ENCODE results near the gene LUC7L2.
A peak's percentile ranks its signal among the peaks of the same experiment; 100 is the strongest.
"Not testable (repeated sequence)": the region's sequence is repeated elsewhere in the genome, so short reads cannot be mapped to it uniquely, and the experiment has no call there.

The LUC7L2 gene, protein sequence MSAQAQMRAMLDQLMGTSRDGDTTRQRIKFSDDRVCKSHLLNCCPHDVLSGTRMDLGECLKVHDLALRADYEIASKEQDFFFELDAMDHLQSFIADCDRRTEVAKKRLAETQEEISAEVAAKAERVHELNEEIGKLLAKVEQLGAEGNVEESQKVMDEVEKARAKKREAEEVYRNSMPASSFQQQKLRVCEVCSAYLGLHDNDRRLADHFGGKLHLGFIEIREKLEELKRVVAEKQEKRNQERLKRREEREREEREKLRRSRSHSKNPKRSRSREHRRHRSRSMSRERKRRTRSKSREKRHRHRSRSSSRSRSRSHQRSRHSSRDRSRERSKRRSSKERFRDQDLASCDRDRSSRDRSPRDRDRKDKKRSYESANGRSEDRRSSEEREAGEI

DNA sequence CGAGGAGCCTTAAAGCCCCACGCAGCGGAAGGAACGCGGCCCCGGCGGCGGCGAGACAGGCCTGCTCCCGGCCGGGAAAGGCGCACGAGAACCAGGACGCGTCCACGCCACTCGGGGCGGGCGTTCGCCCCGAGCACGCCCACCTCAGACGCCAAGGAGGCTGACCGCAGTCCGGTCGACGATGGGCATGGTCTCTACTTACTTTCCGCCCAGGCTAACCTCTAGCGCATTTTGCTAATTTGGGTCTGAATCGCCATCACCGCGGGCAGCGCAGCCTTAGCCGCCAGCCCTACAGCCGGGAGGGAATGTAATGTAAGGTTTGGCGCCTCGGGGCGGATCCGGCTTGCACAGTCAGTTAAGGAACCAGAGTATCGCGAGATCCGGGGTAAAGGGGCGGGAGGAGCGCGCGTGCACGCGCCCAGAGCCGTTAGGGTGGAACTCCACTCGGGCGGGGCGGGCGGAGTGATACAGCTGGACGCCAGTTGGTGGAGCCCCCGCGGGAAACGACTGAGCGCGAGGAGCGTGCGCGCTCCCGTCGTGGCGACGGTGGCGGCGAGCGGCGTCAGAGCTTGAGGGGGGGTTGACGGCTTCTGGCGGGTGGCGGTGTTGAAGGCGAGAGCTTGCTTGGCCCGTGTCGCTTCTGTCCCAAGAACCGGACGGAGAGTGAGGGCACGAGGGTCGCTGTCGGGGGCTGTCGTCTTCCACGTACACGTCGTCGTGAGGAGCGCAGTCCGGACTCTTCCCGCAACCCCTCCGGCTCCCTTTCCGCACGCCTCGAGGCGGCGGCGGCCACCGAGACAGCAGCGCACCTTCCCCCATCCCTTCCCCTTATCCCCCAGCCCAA is at the start of gene LUC7L2:
TSS of gene LUC7L2 (plus strand) at position 529 of the 844 bp plus-strand sequence. CDS start 368 bp downstream, outside the sequence.
- DNase-seq (ENCODE audit: low read depth, low spot score): peak; percentile 97

DNA sequence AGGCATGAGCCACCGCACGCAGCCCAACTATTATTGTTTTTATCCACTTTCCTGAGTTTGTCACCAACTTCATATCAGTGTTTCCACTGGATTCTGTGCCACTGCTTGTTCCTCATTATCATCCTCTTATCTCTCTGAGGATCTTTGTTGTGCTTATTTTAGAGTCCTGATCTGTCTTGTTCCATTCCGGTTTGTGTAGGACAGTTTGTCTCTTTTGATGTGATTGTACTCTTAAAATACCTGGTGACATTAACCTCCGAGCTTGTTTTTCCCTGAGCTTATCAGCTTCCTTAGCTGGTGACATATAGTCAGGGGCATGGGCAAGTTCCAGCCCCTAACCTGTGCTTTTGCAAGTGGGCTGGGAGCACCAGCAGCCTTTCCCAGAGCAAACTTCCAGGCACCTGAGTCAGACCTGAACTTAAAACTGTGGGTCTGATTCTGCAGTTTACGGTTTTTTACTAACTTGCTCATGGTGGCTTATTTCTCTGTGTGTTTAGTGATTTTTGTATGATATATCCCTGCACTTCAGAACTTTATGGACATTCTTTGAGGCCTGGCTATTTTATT is 41.7 kb upstream of the LUC7L2 start:
- DNase-seq (ENCODE audit: low read depth, low spot score): no peak

DNA sequence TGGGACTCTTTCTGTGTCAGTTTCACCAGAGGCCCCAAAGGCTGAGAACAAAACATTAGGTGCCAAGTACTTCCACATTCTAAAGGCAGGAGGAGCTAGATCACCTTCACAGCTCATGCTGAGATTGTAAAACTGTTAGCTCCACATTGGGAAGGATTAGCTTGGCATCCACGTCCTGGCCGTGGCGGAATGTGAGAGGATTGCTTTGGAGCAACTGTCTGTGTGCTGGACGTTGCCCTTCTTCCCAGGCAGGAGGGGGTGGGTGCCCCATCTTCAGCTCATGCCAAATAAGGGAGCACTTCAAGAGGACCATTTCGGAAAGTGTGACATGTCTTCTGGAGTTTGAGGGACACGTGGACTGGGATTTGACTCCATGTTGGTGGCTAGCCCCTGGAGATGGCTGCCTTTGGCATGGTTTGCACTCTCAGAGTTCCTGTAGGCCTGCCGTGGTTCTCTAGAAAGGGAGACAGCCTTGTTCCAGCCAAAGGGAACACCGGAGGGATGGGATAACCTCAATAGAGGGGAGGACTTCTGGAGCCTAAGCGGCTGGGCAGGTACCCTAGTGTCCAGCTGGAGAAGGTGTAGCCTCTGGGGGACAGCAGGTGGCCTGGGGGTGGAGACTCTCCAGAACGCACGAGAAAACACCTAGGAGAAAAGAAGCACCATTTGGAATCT is 38.5 kb upstream of the LUC7L2 start:
- no peak for DNase-seq (ENCODE audit: low read depth, low spot score)

DNA sequence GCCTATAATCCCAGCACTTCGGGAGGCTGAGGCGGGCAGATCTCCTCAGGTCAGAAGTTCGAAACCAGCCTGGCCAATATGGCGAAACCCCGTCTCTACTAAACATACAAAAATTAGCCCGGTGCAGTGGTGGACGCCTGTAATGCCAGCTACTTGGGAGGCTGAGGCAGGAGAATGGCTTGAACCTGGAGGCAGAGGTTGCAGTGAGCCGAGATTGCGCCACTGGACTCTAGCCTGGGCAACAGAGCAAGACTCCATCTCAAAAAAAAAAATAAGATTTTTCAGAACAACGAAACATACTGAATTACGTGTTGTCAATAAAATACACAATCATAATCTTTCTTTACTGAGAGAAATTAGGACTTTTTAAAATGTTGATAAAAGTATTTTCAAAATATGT is 35.0 kb upstream of the LUC7L2 start:
- DNase-seq (ENCODE audit: low read depth, low spot score): not testable (repeated sequence)

DNA sequence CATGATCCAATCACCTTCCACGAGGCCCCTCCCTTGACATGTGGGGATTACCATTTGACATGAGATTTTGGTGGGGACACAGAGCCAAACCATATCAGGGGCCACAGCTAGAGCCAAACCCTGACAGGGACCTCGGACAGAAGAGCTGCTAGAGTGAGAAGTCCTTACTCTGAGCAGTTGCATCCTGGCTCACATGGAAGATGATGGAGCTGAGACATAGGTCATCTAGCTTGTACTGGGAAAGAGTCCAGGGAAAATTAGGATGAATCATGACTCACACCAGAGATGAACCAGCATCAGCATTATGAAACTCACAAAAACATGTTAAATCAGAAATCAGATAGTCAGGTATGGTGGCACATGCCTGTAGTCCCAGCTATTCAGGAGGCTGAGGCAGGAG is 31.3 kb upstream of the LUC7L2 start:
- DNase-seq (ENCODE audit: low read depth, low spot score): peak; percentile 4

DNA sequence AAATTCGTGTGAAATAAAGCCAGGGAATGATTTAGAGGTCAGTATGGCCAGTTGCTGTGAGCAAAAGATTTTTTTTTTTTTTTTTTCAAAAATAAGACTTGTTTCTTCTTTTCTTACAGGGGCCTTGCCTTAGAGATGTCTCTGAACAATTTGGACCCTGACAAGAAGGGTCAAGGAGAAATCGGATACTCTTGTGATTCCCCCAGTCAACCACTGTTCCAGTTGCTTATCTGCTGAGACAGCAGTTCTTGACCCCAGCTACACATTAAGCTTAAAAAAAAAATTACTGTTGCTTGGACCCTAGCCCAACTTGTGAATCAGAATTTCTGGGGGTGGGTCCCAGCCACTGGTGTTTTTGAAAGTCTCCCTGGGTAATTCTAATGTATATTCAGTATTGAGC is 30.6 kb upstream of the LUC7L2 start:
- DNase-seq (ENCODE audit: low read depth, low spot score): no peak

DNA sequence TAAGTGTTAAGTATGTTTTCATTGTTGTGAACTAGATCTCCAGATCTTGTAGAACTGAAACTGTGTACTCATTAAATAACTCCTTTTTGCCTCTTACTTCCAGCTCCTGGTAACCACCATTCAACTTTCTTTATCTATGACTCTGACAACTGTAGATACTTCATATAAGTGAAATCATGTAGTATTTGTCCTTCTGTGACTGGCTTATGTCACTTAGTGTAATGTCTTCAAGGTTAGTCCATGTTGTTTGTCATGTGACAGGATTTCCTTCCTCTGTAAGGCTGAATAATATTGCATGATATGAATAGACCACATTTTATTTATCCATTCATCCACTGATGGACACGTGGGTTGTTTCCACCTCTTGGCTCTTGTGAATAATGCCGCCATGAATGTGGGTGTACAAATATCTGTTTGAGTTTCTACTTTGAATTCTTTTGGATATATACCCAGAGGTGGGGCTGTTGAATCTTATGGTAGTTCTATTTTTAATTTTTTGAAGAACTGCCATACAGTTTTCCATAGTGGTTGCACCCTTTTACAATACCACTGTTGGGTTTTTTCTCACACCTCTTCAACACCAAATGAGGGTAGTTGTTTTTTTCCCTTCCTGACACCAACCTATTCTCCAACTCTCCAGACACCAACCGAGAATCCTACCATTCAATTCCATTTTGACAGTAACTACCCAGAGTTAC is 29.2 kb upstream of the LUC7L2 start:
- no peak for DNase-seq (ENCODE audit: low read depth, low spot score)

DNA sequence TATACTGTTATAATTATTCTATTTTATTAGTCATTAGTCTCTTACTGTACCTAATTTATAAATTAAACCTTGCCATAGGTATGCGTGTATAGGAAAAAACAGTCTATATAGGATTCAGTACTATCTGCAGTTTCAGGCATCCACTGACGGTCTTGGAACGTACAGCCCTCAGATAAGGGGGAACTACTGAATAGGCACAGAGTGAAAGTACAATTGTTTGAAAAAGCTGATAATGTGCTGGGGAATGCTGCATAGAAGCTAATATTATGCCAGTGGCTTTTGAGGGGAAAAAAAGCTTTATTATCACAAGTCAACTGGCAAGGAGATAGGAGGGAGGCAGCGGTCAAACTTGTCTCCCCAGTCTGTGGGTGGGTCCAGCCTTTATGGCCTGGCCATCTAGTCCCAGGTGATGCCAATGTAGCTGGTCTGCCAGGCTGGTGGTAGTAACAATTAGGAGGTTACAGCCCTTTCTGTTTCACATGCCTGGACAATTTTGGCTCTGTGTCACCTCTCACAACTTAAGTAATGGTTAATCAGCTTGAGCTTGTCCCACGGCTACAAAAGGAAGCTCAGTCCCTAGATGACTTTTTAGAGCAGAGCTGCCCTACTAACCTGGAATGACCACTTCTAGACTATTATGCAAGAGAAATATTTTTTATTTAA is 26.9 kb upstream of the LUC7L2 start:
- DNase-seq (ENCODE audit: low read depth, low spot score): no peak

DNA sequence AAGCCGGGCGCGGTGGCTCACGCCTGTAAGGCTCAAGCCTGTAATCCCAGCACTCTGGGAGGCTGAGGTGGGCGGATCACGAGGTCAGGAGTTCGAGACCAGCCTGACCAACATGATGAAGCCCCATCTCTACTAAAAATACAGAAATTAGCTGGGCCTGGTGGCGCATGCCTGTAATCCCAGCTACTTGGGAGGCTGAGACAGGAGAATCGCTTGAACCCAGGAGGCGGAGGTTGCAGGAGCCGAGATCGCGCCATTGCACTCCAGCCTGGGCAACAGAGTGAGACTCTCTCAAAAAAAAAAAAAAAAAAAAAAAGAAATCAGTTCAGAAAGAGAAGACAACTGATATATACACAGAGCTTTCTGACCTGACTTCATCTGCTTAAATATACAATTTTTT is 26.3 kb upstream of the LUC7L2 start:
- not testable (repeated sequence) for DNase-seq (ENCODE audit: low read depth, low spot score)

DNA sequence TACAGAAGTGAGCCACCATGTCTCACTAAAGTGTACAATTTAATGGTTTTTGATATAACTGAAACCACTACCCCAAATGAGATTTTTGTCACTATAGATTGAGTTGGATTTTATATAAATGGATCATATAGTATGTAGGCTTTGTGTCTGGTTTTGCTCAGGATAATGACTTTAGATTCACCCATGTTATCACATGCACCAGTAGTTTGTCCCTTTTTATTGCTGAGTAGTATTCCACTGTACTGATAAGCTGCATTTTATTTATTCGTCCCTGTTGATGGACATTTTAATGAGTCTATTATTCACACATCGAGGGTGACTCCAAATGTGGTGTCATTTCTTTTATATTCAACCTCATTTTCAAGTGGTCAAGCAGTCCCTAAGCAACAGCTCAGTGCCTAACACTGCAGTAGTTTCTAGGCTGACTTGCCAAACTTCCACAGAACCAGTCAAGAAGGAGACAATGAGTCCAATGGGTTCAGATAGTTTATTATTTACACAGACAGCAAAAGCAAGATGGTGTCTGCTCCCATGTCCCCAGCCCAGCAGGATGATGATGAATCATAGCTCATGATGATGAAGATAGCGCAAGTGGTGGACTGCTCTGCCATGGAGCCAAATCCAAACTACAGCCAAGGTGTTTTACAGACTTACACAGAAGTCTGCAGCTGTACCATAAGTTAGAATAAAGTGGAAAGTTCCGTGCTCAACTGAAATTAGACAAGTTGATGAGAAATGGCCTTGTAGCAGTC is 25.1 kb upstream of the LUC7L2 start:
- DNase-seq (ENCODE audit: low read depth, low spot score): no peak

DNA sequence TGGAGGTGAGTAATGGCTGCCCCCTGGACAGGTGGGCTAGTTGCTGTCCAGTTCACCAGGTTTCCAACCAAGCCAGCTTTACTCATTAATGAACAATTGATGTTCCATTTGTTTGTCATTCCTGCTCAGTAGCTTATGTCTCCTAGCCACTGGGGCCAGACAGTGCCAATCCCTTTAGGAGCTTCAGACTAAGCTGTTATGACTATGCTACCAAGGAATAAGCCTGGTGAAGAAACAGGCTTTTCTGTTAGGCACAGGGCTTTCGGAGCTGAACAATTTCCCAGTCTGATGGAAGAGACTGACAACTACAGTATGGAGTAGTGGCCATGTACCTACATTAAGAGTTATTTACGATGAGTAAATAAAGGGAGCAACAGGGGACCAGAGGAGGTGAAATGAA is 20.7 kb upstream of the LUC7L2 start:
- DNase-seq (ENCODE audit: low read depth, low spot score): no peak

DNA sequence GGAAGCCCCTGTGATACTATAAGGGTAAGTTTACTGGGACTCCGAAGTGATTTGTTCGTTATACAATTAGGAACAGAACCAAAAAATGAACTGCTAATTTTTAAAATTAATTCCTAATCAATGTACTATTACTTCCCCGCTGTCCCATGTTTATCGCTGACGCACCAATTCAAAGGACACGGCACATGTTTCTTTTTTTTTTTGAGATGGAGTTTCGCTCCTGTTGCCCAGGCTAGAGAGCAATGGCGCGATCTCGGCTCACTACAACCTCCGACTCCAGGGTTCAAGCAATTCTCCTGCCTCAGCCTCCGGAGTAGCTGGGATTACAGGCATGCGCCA is 20.0 kb upstream of the LUC7L2 start:
- DNase-seq (ENCODE audit: low read depth, low spot score): no peak

DNA sequence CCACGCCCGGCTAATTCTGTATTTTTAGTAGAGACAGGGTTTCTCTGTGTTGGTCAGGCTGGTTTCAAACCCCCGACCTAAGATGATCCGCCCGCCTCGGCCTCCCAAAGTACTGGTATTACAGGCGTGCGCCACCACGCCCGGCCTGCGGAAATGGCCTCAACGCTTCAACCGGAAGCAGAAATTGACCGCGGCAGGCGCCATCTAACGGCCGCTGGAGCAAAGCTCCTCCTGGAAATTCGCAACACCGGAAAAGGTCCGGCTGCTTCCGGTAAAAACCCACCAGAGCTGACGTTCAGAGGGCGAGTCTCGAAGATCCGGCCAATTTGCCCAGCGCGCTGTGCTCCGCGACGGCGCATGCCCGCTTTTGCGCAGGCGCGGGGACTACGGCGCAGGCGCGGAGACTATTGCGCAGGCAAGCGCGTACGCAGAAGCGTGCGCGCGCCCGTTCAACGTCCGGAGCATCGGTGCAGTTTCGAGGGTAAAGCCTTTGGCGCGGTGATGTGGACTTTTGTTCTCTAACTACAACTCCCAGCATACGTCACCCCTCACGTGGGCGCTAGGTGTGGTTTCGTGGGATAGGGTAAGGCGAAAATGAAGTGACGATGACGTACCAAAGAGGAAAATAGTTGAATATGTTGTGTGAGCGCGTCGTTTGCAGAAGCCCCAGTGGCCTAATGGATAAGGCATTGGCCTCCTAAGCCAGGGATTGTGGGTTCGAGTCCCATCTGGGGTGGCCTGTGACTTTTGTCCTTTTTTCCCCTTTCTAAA is 19.5 kb upstream of the LUC7L2 start:
- peak; percentile 100 for DNase-seq (ENCODE audit: low read depth, low spot score)

DNA sequence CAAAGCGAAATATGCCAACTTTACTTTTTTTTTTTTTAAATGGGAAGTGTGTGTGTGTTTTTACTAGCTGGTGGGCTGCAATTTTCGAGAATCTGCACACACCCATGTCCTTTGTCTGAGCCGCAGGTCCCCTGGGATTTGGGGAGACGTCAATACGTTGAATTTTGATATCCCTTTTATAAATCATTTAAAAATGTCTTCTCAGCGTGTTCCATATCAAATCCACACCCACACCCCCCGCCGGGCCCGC is 19.0 kb upstream of the LUC7L2 start:
- DNase-seq (ENCODE audit: low read depth, low spot score): no peak

DNA sequence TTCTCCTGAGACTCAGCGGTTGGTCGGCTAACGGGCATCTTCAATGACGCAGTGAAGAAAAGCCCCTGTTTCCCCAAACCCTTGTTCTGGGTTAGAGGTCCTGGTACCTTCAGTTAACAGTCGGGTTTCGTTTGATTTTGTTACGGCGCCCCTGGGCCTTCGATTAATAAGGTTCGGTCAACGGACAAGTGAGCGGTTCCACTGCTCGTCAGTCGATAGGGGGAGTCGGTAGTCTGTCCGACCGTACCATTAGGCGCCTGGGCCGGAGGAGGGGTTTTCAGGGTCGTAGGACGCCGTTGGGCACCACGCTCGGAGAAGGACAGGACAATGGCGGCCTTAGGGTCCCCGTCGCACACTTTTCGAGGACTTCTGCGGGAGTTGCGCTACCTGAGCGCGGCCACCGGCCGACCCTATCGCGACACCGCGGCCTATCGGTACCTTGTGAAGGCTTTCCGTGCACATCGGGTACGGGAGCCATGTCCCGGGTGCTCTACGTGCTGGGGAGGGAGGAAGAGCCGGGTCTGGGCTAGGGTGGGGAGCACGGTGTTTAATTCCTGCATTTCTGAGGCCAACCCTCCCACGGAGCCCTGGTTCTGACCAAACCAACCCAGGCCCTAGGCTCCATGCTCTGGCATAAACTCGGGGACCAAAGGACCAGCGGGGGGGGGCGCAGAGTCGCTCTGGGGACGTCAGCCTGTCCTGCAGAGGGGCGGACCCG is 18.5 kb upstream of the LUC7L2 start, which contains the start of gene FMC1:
TSS of gene FMC1 (plus strand) at position 280 of the 718 bp plus-strand sequence. CDS start at position 328, 48 bp downstream.
- DNase-seq (ENCODE audit: low read depth, low spot score): peak; percentile 86

DNA sequence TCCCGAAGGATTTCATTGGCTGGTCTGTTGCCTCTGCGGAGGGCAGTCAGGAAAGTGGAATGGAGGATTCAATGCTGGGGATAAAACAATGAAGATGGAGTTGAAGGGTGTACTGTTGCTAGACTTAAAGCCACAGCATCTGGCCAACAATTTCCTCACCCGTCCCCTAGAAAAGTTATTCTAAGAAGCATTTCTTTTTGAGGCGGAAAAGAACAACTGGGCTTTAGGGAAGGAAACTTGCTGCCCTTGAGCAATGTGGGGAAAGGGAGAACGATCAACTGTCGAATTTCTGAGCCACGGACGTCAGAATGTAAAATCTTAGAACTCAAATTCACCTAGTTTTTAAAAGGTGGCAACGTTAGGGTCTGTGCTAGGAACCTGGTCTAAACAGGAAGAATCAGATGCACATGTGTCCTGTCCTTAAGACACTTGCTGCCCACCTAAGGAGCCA is 17.9 kb upstream of the LUC7L2 start:
- DNase-seq (ENCODE audit: low read depth, low spot score): no peak

DNA sequence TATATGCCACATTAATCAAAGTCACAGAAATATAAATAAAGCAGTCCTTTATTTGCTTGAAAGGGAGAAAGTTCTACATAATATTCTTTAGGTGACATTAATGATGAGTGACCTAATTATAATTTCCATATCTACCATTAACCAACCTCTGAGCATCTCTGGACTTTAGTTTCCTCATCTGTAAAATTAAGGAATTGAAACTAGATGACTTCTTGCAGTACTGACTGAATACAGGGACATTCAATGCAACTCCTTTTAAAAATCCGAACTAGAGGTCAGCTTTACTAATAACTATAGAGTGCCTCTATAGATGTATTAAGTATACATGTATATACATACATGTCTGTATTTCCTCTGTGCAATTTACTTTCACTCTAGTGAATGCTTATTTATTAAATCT is 14.7 kb upstream of the LUC7L2 start:
- no peak for DNase-seq (ENCODE audit: low read depth, low spot score)

DNA sequence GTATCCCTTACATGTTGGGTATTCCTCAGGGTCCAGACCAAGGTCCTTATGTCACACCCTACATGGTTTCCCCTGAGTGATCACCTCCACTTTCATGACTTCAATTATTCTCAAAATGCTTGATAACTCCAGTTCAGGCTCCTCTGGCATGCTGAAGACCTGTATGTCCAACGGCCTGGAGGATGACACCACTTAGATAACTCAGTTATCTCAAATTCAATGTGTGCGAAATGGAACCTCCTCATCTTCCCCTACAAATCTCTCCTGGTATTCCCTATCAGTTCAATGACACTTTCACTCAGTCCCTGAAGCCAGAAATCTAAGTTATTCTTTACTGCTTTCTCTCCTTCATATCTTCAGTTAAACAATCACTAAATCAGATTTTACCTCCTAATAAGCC is 8.7 kb upstream of the LUC7L2 start:
- DNase-seq (ENCODE audit: low read depth, low spot score): no peak

DNA sequence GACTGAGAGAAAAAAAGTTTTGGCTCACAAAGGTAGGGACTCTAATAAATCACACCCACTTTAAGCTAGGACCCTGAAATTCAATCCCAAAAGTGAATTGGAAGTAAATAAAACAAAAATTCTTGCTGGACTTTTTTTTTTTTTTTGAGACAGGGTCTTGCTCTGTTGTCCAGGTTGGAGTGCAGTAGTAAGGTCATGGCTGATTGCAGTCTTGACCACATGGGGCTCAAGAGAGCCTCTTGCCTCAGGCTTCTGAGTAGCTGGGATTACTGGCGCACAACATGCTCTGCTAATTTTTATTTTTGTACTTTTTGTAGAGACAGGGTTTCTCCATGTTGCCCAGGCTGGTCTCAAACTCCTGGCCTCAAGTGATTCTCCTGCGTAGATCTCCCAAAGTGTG is 5.0 kb upstream of the LUC7L2 start:
- no peak for DNase-seq (ENCODE audit: low read depth, low spot score)
